Amygdala (tissue), 56 donors: ENCODE data around the gene CEACAM18.
"Not testable (repeated sequence)": the region's sequence is repeated elsewhere in the genome, so short reads cannot be mapped to it uniquely, and the experiment has no call there.

ENCODE experiments used
- DNase-seq, 56 donors: peaks; one replicate each; lab custom pipeline; 2025; lab: John Stamatoyannopoulos, UW

Gene CEACAM18

GRCh38 chr19:51460164-51460992 lies 18.0 kb upstream of the CEACAM18 start:
- no peak for DNase-seq

- DNase-seq, result peak in 12 of 56 donors; percentile 15 to 53 (median 23)
Measured at GRCh38 chr19:51461723-51462161, 16.6 kb upstream of the CEACAM18 start.

- no peak for DNase-seq
Measured at GRCh38 chr19:51462276-51462675, 16.1 kb upstream of the CEACAM18 start.

- DNase-seq, result no peak
Measured at GRCh38 chr19:51462681-51463080, 15.7 kb upstream of the CEACAM18 start.

- not testable (repeated sequence) for DNase-seq
Measured at GRCh38 chr19:51463976-51464581, 14.3 kb upstream of the CEACAM18 start.

GRCh38 chr19:51466723-51467122 lies 11.6 kb upstream of the CEACAM18 start:
- no peak for DNase-seq

GRCh38 chr19:51467864-51468544 lies 10.3 kb upstream of the CEACAM18 start:
- DNase-seq, result no peak

- no peak for DNase-seq
Measured at GRCh38 chr19:51468545-51468920, 9.8 kb upstream of the CEACAM18 start.

GRCh38 chr19:51469162-51469561 lies 9.2 kb upstream of the CEACAM18 start:
- no peak for DNase-seq

- DNase-seq, result no peak
Measured at GRCh38 chr19:51469629-51470028, 8.7 kb upstream of the CEACAM18 start.

GRCh38 chr19:51470966-51471365 lies 7.4 kb upstream of the CEACAM18 start:
- no peak for DNase-seq

- DNase-seq, result no peak
Measured at GRCh38 chr19:51471527-51471926, 6.8 kb upstream of the CEACAM18 start.

- DNase-seq, result no peak
Measured at GRCh38 chr19:51472607-51473006, 5.7 kb upstream of the CEACAM18 start.

GRCh38 chr19:51473009-51473707 lies 5.2 kb upstream of the CEACAM18 start:
- peak in 38 of 56 donors; percentile 4 to 88 (median 32) for DNase-seq

- DNase-seq, result no peak
Measured at GRCh38 chr19:51476164-51476563, 2.2 kb upstream of the CEACAM18 start.

GRCh38 chr19:51477344-51477743 lies 995 bp upstream of the CEACAM18 start:
- no peak for DNase-seq

- DNase-seq, result no peak
Measured at GRCh38 chr19:51479531-51480331, 1.4 kb downstream of the CEACAM18 start.

GRCh38 chr19:51480590-51480989 lies 2.3 kb downstream of the CEACAM18 start:
- DNase-seq, result no peak

GRCh38 chr19:51485960-51486660 lies 7.8 kb downstream of the CEACAM18 start:
- no peak for DNase-seq
